ENCODE measurements around the gene SMOC1. TPM values are rescaled to one million over a fixed set of nuclear protein-coding genes. Genes with fewer than 3 reads are reported as not detected.

SMOC1 gene
- total and polyA plus RNA-seq, 8 donors = 1.2 to 3.3 (median 2.1) TPM; not detected in 2

DNA sequence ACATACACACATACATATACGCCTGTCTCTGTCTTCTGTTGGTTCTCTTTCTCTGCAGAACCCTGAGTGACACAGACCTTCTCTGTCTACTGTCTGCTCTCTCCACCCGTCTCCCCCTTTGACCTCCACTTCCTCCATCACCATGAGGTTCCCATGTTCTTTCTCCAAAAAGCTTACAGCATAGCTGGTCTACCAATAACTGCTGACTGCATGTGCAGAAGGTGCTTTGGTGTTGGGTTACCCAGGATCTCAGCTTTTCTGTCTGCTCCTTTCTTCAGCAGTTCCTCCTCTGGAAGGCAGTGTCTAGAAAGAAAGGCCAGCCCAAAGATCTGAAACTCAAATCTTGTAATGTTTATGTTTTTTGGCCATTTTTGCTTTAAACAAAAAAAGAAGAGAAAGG, 125.6 kb downstream of the SMOC1 start:
- 61 to 72% (median 71%) methylated on average over 2 of the region's 2 CpGs for WGBS, 5 donors
- H3K4me3 ChIP-seq = no peak overlapping the region
- no peaks in the 10 kb centered on the region for H3K36me3 ChIP-seq
- H3K4me1 ChIP-seq = peaks cover 0 to 30% (median 10%) of the 10 kb centered on the region in 4 donors
- intact Hi-C loops (cut with DNase I; ENCODE audit: low total_unique reads) = no loop called here
- no peaks in the 10 kb centered on the region for H3K9me3 ChIP-seq
- H3K27me3 ChIP-seq = no peaks in the 10 kb centered on the region
- H3K27ac ChIP-seq = peak overlapping the region in 1 of 5 donors; percentile 41
- no peak for DNase-seq
- TF ChIP-seq EP300 (IDR thresholded peaks at IDR 0.05) (no peak), POLR2AphosphoS5 (IDR thresholded peaks at IDR 0.05) (no peak)

DNA sequence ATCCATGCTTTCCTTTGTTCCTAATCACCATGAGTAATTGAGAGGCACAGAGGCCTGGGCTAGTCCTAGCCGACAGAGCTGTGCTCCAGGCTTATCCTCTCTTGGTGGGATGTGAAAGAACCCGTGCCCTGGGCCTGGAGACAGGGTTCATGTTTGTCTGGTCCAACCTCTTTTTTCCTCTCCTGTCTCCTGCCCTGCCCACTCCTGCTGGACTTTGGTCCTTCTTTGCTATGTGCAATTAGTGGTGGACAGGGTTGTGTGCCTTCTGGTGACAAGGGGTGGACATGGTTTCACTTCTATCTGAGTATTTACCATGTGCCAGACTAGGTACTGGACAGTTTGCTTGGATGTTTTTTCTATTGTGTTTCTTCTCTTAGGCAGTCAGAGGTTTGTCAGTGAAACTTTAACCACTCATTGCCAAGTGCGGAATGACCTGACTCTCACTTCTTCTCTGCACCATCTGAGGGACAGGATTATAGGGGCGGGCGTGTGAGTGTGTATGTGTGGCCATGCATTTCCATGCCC, 126.1 kb downstream of the SMOC1 start:
- no peaks in the 10 kb centered on the region for H3K9me3 ChIP-seq
- H3K4me3 ChIP-seq = no peak overlapping the region
- peak; percentile 51 to 72 for DNase-seq
- WGBS, 5 donors = 55 to 74% (median 66%) methylated on average over 5 of the region's 5 CpGs
- H3K27me3 ChIP-seq = no peaks in the 10 kb centered on the region
- intact Hi-C loops (cut with DNase I; ENCODE audit: low total_unique reads) = no loop called here
- H3K27ac ChIP-seq = peak overlapping the region in 2 of 5 donors; percentile 12 to 41
- H3K4me1 ChIP-seq = peaks cover 0 to 36% (median 8%) of the 10 kb centered on the region in 4 donors
- H3K36me3 ChIP-seq = no peaks in the 10 kb centered on the region
- no peak for TF ChIP-seq POLR2A (IDR thresholded peaks at IDR 0.05)
- TF ChIP-seq, protein P1, sequence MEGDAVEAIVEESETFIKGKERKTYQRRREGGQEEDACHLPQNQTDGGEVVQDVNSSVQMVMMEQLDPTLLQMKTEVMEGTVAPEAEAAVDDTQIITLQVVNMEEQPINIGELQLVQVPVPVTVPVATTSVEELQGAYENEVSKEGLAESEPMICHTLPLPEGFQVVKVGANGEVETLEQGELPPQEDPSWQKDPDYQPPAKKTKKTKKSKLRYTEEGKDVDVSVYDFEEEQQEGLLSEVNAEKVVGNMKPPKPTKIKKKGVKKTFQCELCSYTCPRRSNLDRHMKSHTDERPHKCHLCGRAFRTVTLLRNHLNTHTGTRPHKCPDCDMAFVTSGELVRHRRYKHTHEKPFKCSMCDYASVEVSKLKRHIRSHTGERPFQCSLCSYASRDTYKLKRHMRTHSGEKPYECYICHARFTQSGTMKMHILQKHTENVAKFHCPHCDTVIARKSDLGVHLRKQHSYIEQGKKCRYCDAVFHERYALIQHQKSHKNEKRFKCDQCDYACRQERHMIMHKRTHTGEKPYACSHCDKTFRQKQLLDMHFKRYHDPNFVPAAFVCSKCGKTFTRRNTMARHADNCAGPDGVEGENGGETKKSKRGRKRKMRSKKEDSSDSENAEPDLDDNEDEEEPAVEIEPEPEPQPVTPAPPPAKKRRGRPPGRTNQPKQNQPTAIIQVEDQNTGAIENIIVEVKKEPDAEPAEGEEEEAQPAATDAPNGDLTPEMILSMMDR (IDR thresholded peaks at IDR 0.05) = no peak
- no peak for TF ChIP-seq POLR2AphosphoS5 (IDR thresholded peaks at IDR 0.05)
- no peak for TF ChIP-seq EP300 (IDR thresholded peaks at IDR 0.05)

DNA sequence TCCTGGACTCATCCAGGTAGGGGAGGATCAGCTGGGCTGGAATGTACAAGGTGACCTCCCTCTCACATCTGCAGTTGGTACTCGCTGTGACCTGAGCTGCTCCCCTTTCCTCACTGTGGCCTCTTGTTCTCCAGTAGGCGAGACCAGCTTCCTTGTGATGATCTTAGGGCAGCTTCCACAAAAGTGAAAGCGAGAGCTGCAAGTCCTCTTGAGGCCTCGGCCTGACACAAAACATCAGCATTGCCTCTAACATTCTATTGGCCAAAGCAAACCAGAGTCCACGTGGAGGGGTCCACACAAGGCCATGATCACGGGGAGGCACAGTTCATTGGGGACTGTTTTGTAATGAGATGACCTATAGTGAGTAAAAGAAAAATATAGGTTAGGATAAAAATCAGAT, 127.5 kb downstream of the SMOC1 start:
- DNase-seq = no peak
- H3K27ac ChIP-seq = no peak overlapping the region

DNA sequence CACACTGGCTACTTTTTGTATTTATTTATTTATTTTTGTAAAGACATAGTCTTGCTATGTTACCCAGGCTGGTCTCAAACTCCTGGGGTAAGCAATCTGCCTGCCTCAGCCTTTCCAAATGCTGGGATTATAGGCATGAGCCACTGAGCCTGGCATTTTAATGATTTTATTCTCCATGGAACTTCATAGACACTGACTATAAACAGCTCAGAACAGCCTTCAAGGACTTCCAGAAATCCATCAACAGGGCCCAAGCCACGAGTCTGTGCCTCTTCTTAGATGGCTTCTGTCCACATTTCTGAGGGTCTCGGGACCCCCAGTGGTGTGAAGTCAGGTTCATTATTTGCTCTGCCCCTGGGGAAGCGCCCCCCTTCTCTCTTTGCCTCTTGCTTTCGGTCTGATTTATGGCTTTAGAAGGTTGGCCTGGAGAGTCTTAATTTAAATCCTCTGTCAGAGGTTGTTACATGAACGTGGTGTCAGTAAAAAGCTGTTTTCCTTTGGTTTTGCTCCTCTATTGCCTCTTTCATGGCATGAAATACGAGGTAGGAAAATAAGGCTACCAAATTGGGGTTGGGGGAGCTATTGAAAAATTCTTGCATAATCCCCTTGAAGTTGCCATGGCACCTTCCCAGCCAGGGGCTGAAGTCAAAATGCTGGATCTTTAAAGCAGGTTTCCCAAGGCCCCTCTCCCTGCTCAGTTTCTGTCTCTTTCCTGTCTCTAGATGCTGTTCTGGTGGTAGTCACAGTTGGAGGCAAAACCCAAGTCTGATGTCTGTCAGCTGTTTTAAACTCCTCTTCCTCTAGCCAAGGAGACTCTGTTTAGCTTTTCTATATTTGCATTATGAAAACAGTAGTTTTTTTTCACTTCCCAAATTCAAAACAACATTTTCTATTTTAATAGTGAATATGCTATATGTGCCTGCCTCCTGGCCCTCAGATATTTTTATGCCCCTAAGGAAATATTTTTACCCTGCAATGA, 129.4 kb downstream of the SMOC1 start:
- WGBS, 5 donors = 49 to 73% (median 63%) methylated on average over 6 of the region's 6 CpGs
- H3K4me3 ChIP-seq = no peak overlapping the region
- TF ChIP-seq EP300 (IDR thresholded peaks at IDR 0.05) (no peak), POLR2A (IDR thresholded peaks at IDR 0.05) (no peak), POLR2AphosphoS5 (IDR thresholded peaks at IDR 0.05) (no peak)
- TF ChIP-seq, protein P1 (IDR thresholded peaks at IDR 0.05) = no peak
- DNase-seq = peak in 1 of 2 donors; percentile 41
- peak overlapping the region in 3 of 5 donors; percentile 5 to 45 (median 36) for H3K27ac ChIP-seq
- peaks cover 0 to 25% (median 4%) of the 10 kb centered on the region in 4 donors for H3K4me1 ChIP-seq
- intact Hi-C loops (cut with DNase I; ENCODE audit: low total_unique reads) = no loop called here
- no peaks in the 10 kb centered on the region for H3K27me3 ChIP-seq
- no peaks in the 10 kb centered on the region for H3K36me3 ChIP-seq
- H3K9me3 ChIP-seq = no peaks in the 10 kb centered on the region

More for the DNA sequence above, 127.5 kb downstream of the SMOC1 start:
- Histone ChIP-seq H3K4me1 (peaks cover 0 to 36% (median 8%) of the 10 kb centered on the region in 4 donors), H3K36me3 (no peaks in the 10 kb centered on the region), H3K4me3 (no peak overlapping the region), H3K9me3 (no peaks in the 10 kb centered on the region), H3K27me3 (no peaks in the 10 kb centered on the region)
- WGBS, 5 donors = 79 to 94% (median 92%) methylated on average over 6 of the region's 6 CpGs
- TF ChIP-seq, protein P1 (IDR thresholded peaks at IDR 0.05) = no peak
- TF ChIP-seq POLR2AphosphoS5 (IDR thresholded peaks at IDR 0.05) = no peak
- no peak for TF ChIP-seq EP300 (IDR thresholded peaks at IDR 0.05)
- no peak for TF ChIP-seq POLR2A (IDR thresholded peaks at IDR 0.05)
- intact Hi-C loops (cut with DNase I; ENCODE audit: low total_unique reads) = no loop called here

Measured in stomach (tissue), 9 donors.